ENCODE data around the gene IGIP.

IGIP gene

GRCh38 chr5:140133514-140134167 lies 7.9 kb downstream of the IGIP start:
- no peak for ATAC-seq
- no peak for TF ChIP-seq TOX (CRISPR knock-in tag; IDR thresholded peaks at IDR 0.05; ENCODE audit: borderline replicate concordance)
- TF ChIP-seq GLIS3 (CRISPR knock-in tag; IDR thresholded peaks at IDR 0.05), result no peak
- TF ChIP-seq ZFP3 (CRISPR knock-in tag; IDR thresholded peaks at IDR 0.05), result no peak
- TF ChIP-seq ARNTL (CRISPR knock-in tag; IDR thresholded peaks at IDR 0.05; ENCODE audit: borderline replicate concordance, low read depth), result no peak
- TF ChIP-seq PATZ1 (CRISPR knock-in tag; IDR thresholded peaks at IDR 0.05; ENCODE audit: borderline replicate concordance), result no peak
- TF ChIP-seq ZNF70 (CRISPR knock-in tag; IDR thresholded peaks at IDR 0.05), result no peak
- TF ChIP-seq ZFP30 (CRISPR knock-in tag; IDR thresholded peaks at IDR 0.05), result no peak

GRCh38 chr5:140134277-140134935 lies 8.7 kb downstream of the IGIP start:
- ATAC-seq, result no peak
- TF ChIP-seq CSDC2 (CRISPR knock-in tag; IDR thresholded peaks at IDR 0.05), result no peak
- no peak for TF ChIP-seq PATZ1 (CRISPR knock-in tag; IDR thresholded peaks at IDR 0.05; ENCODE audit: borderline replicate concordance)
- no peak for TF ChIP-seq TOX (CRISPR knock-in tag; IDR thresholded peaks at IDR 0.05; ENCODE audit: borderline replicate concordance)
- no peak for TF ChIP-seq ZC3H10 (CRISPR knock-in tag; IDR thresholded peaks at IDR 0.05)
- no peak for TF ChIP-seq SNAI2 (CRISPR knock-in tag; IDR thresholded peaks at IDR 0.05)
- TF ChIP-seq ESRRG (CRISPR knock-in tag; IDR thresholded peaks at IDR 0.05), result no peak
- TF ChIP-seq GLIS3 (CRISPR knock-in tag; IDR thresholded peaks at IDR 0.05), result no peak
- TF ChIP-seq TSHZ2 (CRISPR knock-in tag; IDR thresholded peaks at IDR 0.05), result no peak

GRCh38 chr5:140135127-140135526 lies 9.4 kb downstream of the IGIP start:
- TF ChIP-seq ISL1 (CRISPR knock-in tag; IDR thresholded peaks at IDR 0.05), result no peak
- no peak for TF ChIP-seq RARB (CRISPR knock-in tag; IDR thresholded peaks at IDR 0.05)
- TF ChIP-seq GLIS3 (CRISPR knock-in tag; IDR thresholded peaks at IDR 0.05), result no peak
- TF ChIP-seq ZC3H10 (CRISPR knock-in tag; IDR thresholded peaks at IDR 0.05), result no peak
- no peak for TF ChIP-seq ZFP30 (CRISPR knock-in tag; IDR thresholded peaks at IDR 0.05)
- TF ChIP-seq ARNTL (CRISPR knock-in tag; IDR thresholded peaks at IDR 0.05; ENCODE audit: borderline replicate concordance, low read depth), result no peak
- TF ChIP-seq TOX (CRISPR knock-in tag; IDR thresholded peaks at IDR 0.05; ENCODE audit: borderline replicate concordance), result no peak
- no peak for TF ChIP-seq CSDC2 (CRISPR knock-in tag; IDR thresholded peaks at IDR 0.05)
- no peak for TF ChIP-seq CSRNP3 (CRISPR knock-in tag; IDR thresholded peaks at IDR 0.05)
- no peak for TF ChIP-seq SNAI2 (CRISPR knock-in tag; IDR thresholded peaks at IDR 0.05)
- TF ChIP-seq ZNF565 (CRISPR knock-in tag; conservative IDR thresholded peaks at IDR 0.05; ENCODE audit: low read depth), result no peak
- TF ChIP-seq ZNF70 (CRISPR knock-in tag; IDR thresholded peaks at IDR 0.05), result no peak
- no peak for TF ChIP-seq TCF4 (CRISPR knock-in tag; IDR thresholded peaks at IDR 0.05; ENCODE audit: borderline replicate concordance)
- no peak for TF ChIP-seq TSHZ2 (CRISPR knock-in tag; IDR thresholded peaks at IDR 0.05)
- no peak for TF ChIP-seq PATZ1 (CRISPR knock-in tag; IDR thresholded peaks at IDR 0.05; ENCODE audit: borderline replicate concordance)
- no peak for TF ChIP-seq BACH2 (CRISPR knock-in tag; IDR thresholded peaks at IDR 0.05; ENCODE audit: borderline replicate concordance)
- TF ChIP-seq ZNF8 (CRISPR knock-in tag; IDR thresholded peaks at IDR 0.05), result no peak
- no peak for TF ChIP-seq PPARA (CRISPR knock-in tag; IDR thresholded peaks at IDR 0.05; ENCODE audit: borderline replicate concordance)
- TF ChIP-seq ZFP3 (CRISPR knock-in tag; IDR thresholded peaks at IDR 0.05), result no peak
- TF ChIP-seq OSR1 (CRISPR knock-in tag; IDR thresholded peaks at IDR 0.05), result no peak
- ATAC-seq, result no peak
